ENCODE results near the gene COL18A1.

Gene COL18A1

GRCh38 chr21:45376459-45377324, 28.3 kb upstream of the COL18A1 start:
- FAIRE-seq, result no peak
- no peak for TF ChIP-seq CTCF (IDR thresholded peaks at IDR 0.05; ENCODE audit: insufficient read depth, missing control alignments)
- DNase-seq (ENCODE audit: insufficient read length, low spot score), result no peak

DNA sequence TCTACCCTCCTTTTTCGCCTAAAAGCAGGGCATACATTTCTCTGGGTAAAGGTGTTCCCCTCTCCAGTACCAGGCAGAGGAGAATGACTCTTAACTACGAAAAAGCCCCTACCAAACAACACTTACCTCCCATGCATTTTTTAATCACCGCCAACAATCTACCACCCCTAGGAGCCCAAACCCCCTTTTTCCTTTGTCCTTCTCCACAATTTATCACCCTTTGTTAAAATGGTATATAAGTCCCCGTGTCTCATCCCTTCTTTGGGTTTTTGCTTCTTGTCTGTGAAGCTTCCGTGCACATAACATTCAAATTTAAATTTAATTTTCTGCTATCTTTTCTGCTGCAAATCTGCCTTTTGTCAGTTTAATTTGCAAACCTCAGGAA, 27.6 kb upstream of the COL18A1 start:
- FAIRE-seq, result no peak
- TF ChIP-seq CTCF (IDR thresholded peaks at IDR 0.05; ENCODE audit: insufficient read depth, missing control alignments), result no peak

GRCh38 chr21:45377866-45378257, 27.1 kb upstream of the COL18A1 start:
- no peak for FAIRE-seq
- no peak for DNase-seq (ENCODE audit: insufficient read length, low spot score)
- no peak for TF ChIP-seq CTCF (IDR thresholded peaks at IDR 0.05; ENCODE audit: insufficient read depth, missing control alignments)

More for the DNA sequence above, 27.6 kb upstream of the COL18A1 start:
- no peak for DNase-seq (ENCODE audit: insufficient read length, low spot score)

DNA sequence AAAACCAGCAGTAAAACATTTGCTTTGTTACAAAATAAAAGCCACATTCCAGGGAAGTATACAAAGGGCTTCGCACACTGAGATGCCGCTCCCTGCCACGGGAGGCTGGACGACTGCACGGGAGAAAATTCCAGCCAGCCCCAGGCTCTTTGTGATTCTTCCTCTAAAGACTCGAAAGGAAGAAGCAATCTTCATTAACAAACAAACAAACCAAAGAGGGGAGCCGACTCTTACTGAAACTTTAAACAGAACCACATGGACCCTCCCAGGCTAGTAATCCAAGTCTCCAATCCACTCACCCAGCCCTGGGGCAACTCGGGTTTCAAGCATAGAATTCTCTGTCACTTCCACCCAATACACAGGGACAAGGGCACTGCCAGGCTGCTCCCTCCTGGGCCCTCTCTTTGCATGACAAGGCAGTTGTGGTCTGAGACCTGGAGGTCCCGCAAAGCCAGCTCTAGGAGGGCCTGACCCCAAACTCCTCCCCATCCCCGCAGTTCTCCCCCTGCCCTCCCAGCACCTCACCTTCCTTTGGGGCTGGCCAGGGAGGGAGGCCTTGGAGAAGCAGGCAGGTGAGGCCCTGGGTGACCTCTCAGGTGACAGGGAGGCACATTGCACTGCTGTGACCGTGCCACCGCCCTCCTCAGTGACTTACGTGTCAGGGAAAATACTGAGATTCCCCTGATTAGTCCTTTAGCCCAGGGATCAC, 26.6 kb upstream of the COL18A1 start:
- TF ChIP-seq CTCF (IDR thresholded peaks at IDR 0.05; ENCODE audit: insufficient read depth, missing control alignments), result no peak
- no peak for DNase-seq (ENCODE audit: insufficient read length, low spot score)
- no peak for FAIRE-seq

DNA sequence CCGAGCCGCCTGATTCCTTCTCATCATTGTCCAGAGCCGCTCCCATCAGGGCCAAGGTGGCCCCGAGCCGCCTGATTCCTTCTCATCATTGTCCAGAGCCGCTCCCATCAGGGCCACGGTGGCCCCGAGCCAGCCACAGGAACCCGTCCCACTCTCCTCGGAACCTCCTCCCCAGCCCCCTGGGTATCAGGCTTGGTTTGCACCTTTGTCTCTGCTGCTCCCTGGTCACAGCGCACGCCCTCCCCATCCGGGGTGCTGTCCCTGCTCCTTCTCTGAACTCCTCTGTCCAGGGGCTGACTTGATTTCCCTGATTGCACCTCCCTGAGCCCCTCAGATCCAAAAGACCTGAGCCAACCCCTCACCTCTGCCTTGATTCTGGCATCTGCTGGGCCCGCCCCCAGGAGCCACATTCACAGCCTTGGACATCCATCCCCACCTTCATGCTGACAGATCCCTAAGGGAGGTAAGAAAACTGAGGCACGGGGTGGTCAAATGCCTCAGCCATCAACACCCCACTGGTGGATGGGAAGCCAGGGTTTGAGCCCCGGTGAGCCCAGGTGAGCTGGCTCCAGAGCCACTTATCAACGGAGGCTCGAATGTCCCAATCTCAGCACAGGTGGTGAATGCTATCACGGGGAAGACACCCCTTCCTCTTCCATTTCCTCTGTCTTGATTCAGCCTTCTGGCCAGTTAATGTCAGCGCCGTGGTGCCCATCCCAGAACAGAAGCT, 25.6 kb upstream of the COL18A1 start:
- no peak for TF ChIP-seq CTCF (IDR thresholded peaks at IDR 0.05; ENCODE audit: insufficient read depth, missing control alignments)
- FAIRE-seq (no peak), DNase-seq (ENCODE audit: insufficient read length, low spot score) (no peak)

DNA sequence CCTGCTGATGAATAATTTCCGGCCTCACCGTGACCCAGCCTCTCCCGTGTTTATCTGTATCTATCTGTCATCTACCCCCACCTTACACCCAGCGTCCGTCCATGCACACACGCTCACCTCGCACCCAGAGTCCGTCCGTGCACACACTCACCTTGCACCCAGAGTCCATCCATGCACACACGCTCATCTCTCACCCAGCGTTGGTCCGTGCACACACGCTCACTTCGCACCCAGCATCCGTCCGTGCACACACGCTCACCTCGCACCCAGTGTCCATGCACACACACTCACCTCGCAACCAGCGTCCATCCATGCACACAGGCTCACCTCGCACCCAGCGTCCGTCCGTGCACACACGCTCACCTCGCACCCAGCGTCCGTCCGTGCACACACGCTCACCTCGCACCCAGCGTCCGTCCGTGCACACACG, 25.0 kb upstream of the COL18A1 start:
- DNase-seq (ENCODE audit: insufficient read length, low spot score) (no peak), FAIRE-seq (no peak)
- TF ChIP-seq CTCF (IDR thresholded peaks at IDR 0.05; ENCODE audit: insufficient read depth, missing control alignments), result no peak

Data from D721Med (cell line).